Stimulated activated CD4-positive, alpha-beta T cell treated with anti-CD3 and anti-CD28 coated beads, Interleukin-4, amount 100 ng/mL, for 1 hour (primary cell): ENCODE data around the gene CMTM6.
A peak's percentile ranks its signal among the peaks of the same experiment; 100 is the strongest.
"Not testable (repeated sequence)": the region's sequence is repeated elsewhere in the genome, so short reads cannot be mapped to it uniquely, and the experiment has no call there.

Source experiments
- DNase-seq: peaks from one replicate; pipeline ENCODE4 v3.0.0-alpha.2; 2020

Gene CMTM6

GRCh38 chr3:32498992-32499391, 3.7 kb downstream of the CMTM6 start:
- no peak for DNase-seq

- no peak for DNase-seq
Observed at GRCh38 chr3:32498252-32498651, 4.4 kb downstream of the CMTM6 start.

- no peak for DNase-seq
Observed at GRCh38 chr3:32495609-32496008, 7.0 kb downstream of the CMTM6 start.

GRCh38 chr3:32495085-32495484, 7.6 kb downstream of the CMTM6 start:
- no peak for DNase-seq

GRCh38 chr3:32493437-32494414, 8.9 kb downstream of the CMTM6 start:
- no peak for DNase-seq

- DNase-seq = no peak
Observed at GRCh38 chr3:32492684-32493436, 9.8 kb downstream of the CMTM6 start.

- no peak for DNase-seq
Observed at GRCh38 chr3:32488474-32489008, 14.1 kb downstream of the CMTM6 start.

GRCh38 chr3:32487781-32488473, 14.7 kb downstream of the CMTM6 start:
- DNase-seq = no peak

GRCh38 chr3:32484436-32484835, 18.2 kb downstream of the CMTM6 start:
- no peak for DNase-seq

GRCh38 chr3:32483772-32484171, 18.9 kb downstream of the CMTM6 start:
- DNase-seq = no peak

GRCh38 chr3:32482693-32483092, 20.0 kb downstream of the CMTM6 start:
- DNase-seq = no peak

GRCh38 chr3:32481791-32482631, 20.6 kb downstream of the CMTM6 start:
- DNase-seq = no peak

- no peak for DNase-seq
Observed at GRCh38 chr3:32480604-32481003, 22.0 kb downstream of the CMTM6 start.

GRCh38 chr3:32474201-32474600, 28.5 kb downstream of the CMTM6 start:
- no peak for DNase-seq

GRCh38 chr3:32472151-32472550, 30.5 kb downstream of the CMTM6 start:
- not testable (repeated sequence) for DNase-seq

- no peak for DNase-seq
Observed at GRCh38 chr3:32471246-32471645, 31.4 kb downstream of the CMTM6 start.

- DNase-seq = no peak
Observed at GRCh38 chr3:32470362-32470761, 32.3 kb downstream of the CMTM6 start.

GRCh38 chr3:32469151-32469874, 33.3 kb downstream of the CMTM6 start:
- DNase-seq = no peak

- DNase-seq = peak; percentile 79
Observed at GRCh38 chr3:32467333-32468070, 35.1 kb downstream of the CMTM6 start.

- not testable (repeated sequence) for DNase-seq
Observed at GRCh38 chr3:32466808-32467207, 35.8 kb downstream of the CMTM6 start.

GRCh38 chr3:32464726-32465125, 37.9 kb downstream of the CMTM6 start:
- not testable (repeated sequence) for DNase-seq
